Neural cell (in vitro differentiated cells): ENCODE data around the gene SYVN1. TPM values are rescaled to one million over a fixed set of nuclear protein-coding genes. Genes with fewer than 3 reads are reported as not detected.

Experiments used
- H2AFZ ChIP-seq: fragments of 200-600, 300-800 bp; sonication (generic), shearing (Covaris generic); 2 replicates; pipeline ENCODE4 v1.6.0; 2014; ENCODE audit warnings: low read depth, mild to moderate bottlenecking, antibody characterized with exemption, low read length, moderate library complexity
- H3F3A ChIP-seq: fragments of 200-600 bp; shearing (Covaris generic); 2 replicates; pipeline ENCODE4 v1.6.1; 2016; ENCODE audit warnings: mild to moderate bottlenecking, moderate library complexity, mixed read lengths, antibody characterized with exemption, low read length; ENCODE audit not compliant: insufficient read depth, poor library complexity, severe bottlenecking
- H3K27ac ChIP-seq: fragments of 200-600, 300-800 bp; sonication (generic), shearing (Covaris generic); 2 replicates; pipeline ENCODE4 v1.5.1; 2014; ENCODE audit warnings: mild to moderate bottlenecking, low read length, moderate library complexity
- H3K27me3 ChIP-seq: fragments of 300-800, 200-600 bp; sonication (generic), shearing (Covaris generic); 2 replicates; pipeline ENCODE4 v1.6.0; 2014; ENCODE audit warnings: mild to moderate bottlenecking, low read depth, low read length, moderate library complexity; ENCODE audit not compliant: insufficient read depth
- H3K36me3 ChIP-seq: fragments of 300-800, 200-600 bp; sonication (generic), shearing (Covaris generic); 2 replicates; pipeline ENCODE4 v1.5.1; 2014; ENCODE audit warnings: mild to moderate bottlenecking, antibody characterized with exemption, low read length, moderate library complexity; ENCODE audit not compliant: insufficient read depth
- H3K4me2 ChIP-seq: fragments of 300-800, 200-600 bp; sonication (generic), shearing (Covaris generic); 2 replicates; pipeline ENCODE4 v1.6.0; 2014; ENCODE audit warnings: mild to moderate bottlenecking, low read length
- H3K4me3 ChIP-seq: fragments of 300-800, 200-600 bp; sonication (generic), shearing (Covaris generic); 2 replicates; pipeline ENCODE4 v1.5.1; 2014; ENCODE audit warnings: mild to moderate bottlenecking, low read length, moderate library complexity
- H3K79me2 ChIP-seq: fragments of 200-600 bp; shearing (Covaris generic); replicated peaks from 2 replicates; pipeline ENCODE4 v1.6.0; 2014; ENCODE audit warnings: mild to moderate bottlenecking, low read length, moderate library complexity; ENCODE audit not compliant: insufficient read depth
- H3K9ac ChIP-seq: fragments of 300-800, 200-600 bp; sonication (generic), shearing (Covaris generic); 2 replicates; pipeline ENCODE4 v1.6.1; 2016; ENCODE audit warnings: mild to moderate bottlenecking, low read length, mixed read lengths
- H3K9me2 ChIP-seq: fragments of 200-600 bp; shearing (Covaris generic); 2 replicates; pipeline ENCODE4 v1.6.1; 2016; ENCODE audit warnings: mild to moderate bottlenecking, low read length, mixed read lengths; ENCODE audit not compliant: insufficient read depth
- H3K9me3 ChIP-seq: fragments of 200-600, 300-800 bp; sonication (generic), shearing (Covaris generic); 2 replicates; pipeline ENCODE4 v1.6.1; 2016; ENCODE audit warnings: mild to moderate bottlenecking, mixed run types, low read length, moderate library complexity, mixed read lengths
- H4K20me1 ChIP-seq: fragments of 200-600 bp; shearing (Covaris generic); 2 replicates; pipeline ENCODE4 v1.6.1; 2016; ENCODE audit warnings: mild to moderate bottlenecking, mixed run types; ENCODE audit not compliant: insufficient read depth
- CTCF ChIP-seq: fragments of 450-650 bp; IDR thresholded peaks from 2 replicates; pipeline ENCODE4 v1.5.1; 2014; ENCODE audit warnings: antibody characterized with exemption, mild to moderate bottlenecking, moderate library complexity; ENCODE audit not compliant: poor library complexity, severe bottlenecking
- EP300 ChIP-seq: fragments of 450-650 bp; conservative IDR thresholded peaks from 2 replicates; pipeline ENCODE4 v1.6.1; 2014; ENCODE audit warnings: antibody characterized with exemption, mild to moderate bottlenecking, moderate library complexity; ENCODE audit not compliant: poor library complexity, severe bottlenecking
- EZH2 ChIP-seq: fragments of 200-600, 300-800 bp; shearing (Covaris generic), sonication (generic); IDR thresholded peaks from 2 replicates; pipeline ENCODE4 v1.6.1; 2014; ENCODE audit warnings: antibody characterized with exemption, low read length, borderline replicate concordance, mild to moderate bottlenecking; ENCODE audit not compliant: insufficient read depth, poor library complexity, severe bottlenecking
- MXI1 ChIP-seq: fragments of 450-650 bp; conservative IDR thresholded peaks from 2 replicates; pipeline ENCODE4 v1.6.1; 2014; ENCODE audit warnings: antibody characterized with exemption, mild to moderate bottlenecking; ENCODE audit not compliant: poor library complexity, severe bottlenecking
- POLR2AphosphoS5 ChIP-seq: IDR thresholded peaks from 2 replicates; pipeline ENCODE4 v1.6.1; 2012
- RAD21 ChIP-seq: fragments of 450-650 bp; conservative IDR thresholded peaks from 2 replicates; pipeline ENCODE4 v1.6.1; 2014; ENCODE audit warnings: antibody characterized with exemption, mild to moderate bottlenecking, moderate library complexity
- REST ChIP-seq: IDR thresholded peaks from 2 replicates; pipeline ENCODE4 v1.6.1; 2012; ENCODE audit warnings: borderline replicate concordance
- SMC3 ChIP-seq: fragments of 450-650 bp; conservative IDR thresholded peaks from 2 replicates; pipeline ENCODE4 v1.6.1; 2014; ENCODE audit warnings: antibody characterized with exemption, mild to moderate bottlenecking, moderate library complexity; ENCODE audit not compliant: poor library complexity
- TAF1 ChIP-seq: IDR thresholded peaks from 2 replicates; pipeline ENCODE4 v1.6.1; 2012; ENCODE audit warnings: low read depth
- polyA plus RNA-seq: library from polyadenylated mRNA; depleted of rRNA; stranded (reverse); fragments of >200 nt; gene quantifications from 2 replicates; pipeline ENCODE4 v1.2.3, GENCODE V29; 2014

SYVN1 gene
- polyA plus RNA-seq, 1 donor from 2014 or later, result 12.8 TPM

- Histone ChIP-seq H3K9ac (no peak overlapping the region), H3K9me3 (no peaks in the 10 kb centered on the region), H3F3A (no peaks in the 10 kb centered on the region), H3K4me3 (no peak overlapping the region), H3K27me3 (no peaks in the 10 kb centered on the region), H3K36me3 (no peaks in the 10 kb centered on the region), H4K20me1 (no peaks in the 10 kb centered on the region), H2AFZ (no peak overlapping the region), H3K4me2 (no peak overlapping the region), H3K9me2 (no peaks in the 10 kb centered on the region), H3K27ac (no peak overlapping the region), H3K79me2 (no peaks in the 10 kb centered on the region)
- no peak for TF ChIP-seq EZH2
- no peak for TF ChIP-seq EP300
- no peak for TF ChIP-seq RAD21
- TF ChIP-seq POLR2AphosphoS5, result no peak
- no peak for TF ChIP-seq CTCF
- no peak for TF ChIP-seq REST
- TF ChIP-seq MXI1, result no peak
- TF ChIP-seq SMC3, result no peak
- no peak for TF ChIP-seq TAF1
Measured at GRCh38 chr11:65103476-65103875, 30.8 kb downstream of the SYVN1 start.

- Histone ChIP-seq H3K27ac (no peak overlapping the region), H2AFZ (no peak overlapping the region), H3K79me2 (peaks cover 5% of the 10 kb centered on the region), H3K27me3 (no peaks in the 10 kb centered on the region), H3K9me2 (no peaks in the 10 kb centered on the region), H3K4me3 (no peak overlapping the region), H3K4me2 (no peak overlapping the region), H3F3A (no peaks in the 10 kb centered on the region), H3K9me3 (no peaks in the 10 kb centered on the region), H3K36me3 (no peaks in the 10 kb centered on the region), H4K20me1 (no peaks in the 10 kb centered on the region), H3K9ac (no peak overlapping the region)
- no peak for TF ChIP-seq EP300
- no peak for TF ChIP-seq MXI1
- no peak for TF ChIP-seq TAF1
- no peak for TF ChIP-seq POLR2AphosphoS5
- no peak for TF ChIP-seq REST
- TF ChIP-seq RAD21, result no peak
- no peak for TF ChIP-seq CTCF
- TF ChIP-seq EZH2, result no peak
- TF ChIP-seq SMC3, result no peak
Measured at GRCh38 chr11:65102142-65103095, 31.9 kb downstream of the SYVN1 start.
